Measurements from ENCODE around the gene ITGB4. TPM values are rescaled to one million over a fixed set of nuclear protein-coding genes. Genes with fewer than 3 reads are reported as not detected.

The ITGB4 gene
- total and polyA plus RNA-seq, 2 of the 13 experiments (the other 11 are each of a cell fraction or from before 2014, with no cell fraction given): 6.9 to 14.5 TPM

DNA sequence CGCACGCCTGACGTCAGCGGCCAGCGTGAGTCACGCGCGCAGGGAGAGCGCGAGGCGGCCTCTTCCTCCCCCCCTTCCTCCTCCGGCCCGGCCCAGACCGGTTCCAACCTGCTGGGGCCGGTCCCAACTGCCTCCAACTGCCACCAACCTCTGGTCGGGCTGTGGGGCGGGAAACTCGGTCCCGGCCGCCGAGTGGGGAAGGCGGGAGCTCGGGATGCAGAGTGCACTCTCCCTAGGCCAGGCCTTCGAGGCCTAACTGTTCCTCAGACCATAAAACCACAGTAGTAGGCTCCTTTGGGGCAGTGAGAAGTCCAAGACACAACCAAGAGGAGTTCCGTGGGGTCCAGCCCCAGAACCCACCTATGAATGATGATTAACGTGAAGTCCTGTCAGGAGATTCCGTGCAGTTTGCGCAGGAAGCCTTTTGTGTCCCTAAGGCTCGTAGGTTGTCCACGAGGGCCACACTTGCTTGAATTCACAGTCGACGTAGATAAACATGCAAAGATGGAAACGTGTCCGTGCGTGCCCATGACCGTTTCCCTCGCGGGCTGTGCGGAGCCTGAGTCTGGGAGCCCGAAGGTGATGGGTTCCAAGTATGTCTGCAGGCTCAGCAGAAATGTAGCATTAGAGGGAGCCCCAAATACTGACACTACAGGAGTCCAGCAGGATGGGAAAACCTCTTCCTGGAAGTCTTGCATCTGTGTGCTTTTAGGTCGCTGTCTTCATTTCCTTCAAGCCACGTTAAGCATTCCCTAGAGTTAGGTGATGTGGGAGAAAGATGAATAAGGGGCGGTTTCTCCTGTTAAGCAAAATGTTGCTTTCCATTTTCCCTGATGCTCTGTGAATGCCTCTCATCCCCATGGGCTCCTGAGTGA is 64.0 kb downstream of the ITGB4 start (continued):
- TF ChIP-seq DNMT3B (CRISPR knock-in tag; conservative IDR thresholded peaks at IDR 0.05) (no peak), TEAD3 (CRISPR knock-in tag; optimal IDR thresholded peaks at IDR 0.05; ENCODE audit: borderline replicate concordance) (no peak), SNAPC5 (CRISPR knock-in tag; IDR thresholded peaks at IDR 0.05; ENCODE audit: borderline replicate concordance) (0 out of 2 replicates have a peak, but pooled peaks have one; percentile 49), ZNF496 (CRISPR knock-in tag; IDR thresholded peaks at IDR 0.05; ENCODE audit: insufficient replicate concordance) (no peak), ZNF850 (CRISPR knock-in tag; conservative IDR thresholded peaks at IDR 0.05) (no peak), MIER3 (CRISPR knock-in tag; IDR thresholded peaks at IDR 0.05; ENCODE audit: borderline replicate concordance) (peak; percentile 24; the same call in 1 of the 2 replicates), PRPF4 (IDR thresholded peaks at IDR 0.05; ENCODE audit: low read depth, low read length, poor library complexity, severe bottlenecking) (no peak), KAT8 (CRISPR knock-in tag; IDR thresholded peaks at IDR 0.05) (peak; percentile 87), NR2F2 (IDR thresholded peaks at IDR 0.05; ENCODE audit: borderline replicate concordance, low read depth) (no peak), NKX3-1 (CRISPR knock-in tag; IDR thresholded peaks at IDR 0.05) (peak; percentile 69; the same call in 1 of the 2 replicates), MLX (CRISPR knock-in tag; IDR thresholded peaks at IDR 0.05) (peak; percentile 57; the same call in 1 of the 2 replicates), ASH2L (IDR thresholded peaks at IDR 0.05; ENCODE audit: insufficient read length, low read depth, low read length) (peak; percentile 85)
- TF ChIP-seq, protein P1, sequence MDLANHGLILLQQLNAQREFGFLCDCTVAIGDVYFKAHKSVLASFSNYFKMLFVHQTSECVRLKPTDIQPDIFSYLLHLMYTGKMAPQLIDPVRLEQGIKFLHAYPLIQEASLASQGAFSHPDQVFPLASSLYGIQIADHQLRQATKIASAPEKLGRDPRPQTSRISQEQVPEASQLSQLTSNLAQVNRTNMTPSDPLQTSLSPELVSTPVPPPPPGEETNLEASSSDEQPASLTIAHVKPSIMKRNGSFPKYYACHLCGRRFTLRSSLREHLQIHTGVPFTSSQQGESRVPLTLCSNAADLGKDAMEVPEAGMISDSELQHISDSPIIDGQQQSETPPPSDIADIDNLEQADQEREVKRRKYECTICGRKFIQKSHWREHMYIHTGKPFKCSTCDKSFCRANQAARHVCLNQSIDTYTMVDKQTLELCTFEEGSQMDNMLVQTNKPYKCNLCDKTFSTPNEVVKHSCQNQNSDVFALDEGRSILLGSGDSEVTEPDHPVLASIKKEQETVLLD (CRISPR knock-in tag; IDR thresholded peaks at IDR 0.05; ENCODE audit: low read depth): peak; percentile 24; the same call in 1 of the 2 replicates
- TF ChIP-seq, protein P2, sequence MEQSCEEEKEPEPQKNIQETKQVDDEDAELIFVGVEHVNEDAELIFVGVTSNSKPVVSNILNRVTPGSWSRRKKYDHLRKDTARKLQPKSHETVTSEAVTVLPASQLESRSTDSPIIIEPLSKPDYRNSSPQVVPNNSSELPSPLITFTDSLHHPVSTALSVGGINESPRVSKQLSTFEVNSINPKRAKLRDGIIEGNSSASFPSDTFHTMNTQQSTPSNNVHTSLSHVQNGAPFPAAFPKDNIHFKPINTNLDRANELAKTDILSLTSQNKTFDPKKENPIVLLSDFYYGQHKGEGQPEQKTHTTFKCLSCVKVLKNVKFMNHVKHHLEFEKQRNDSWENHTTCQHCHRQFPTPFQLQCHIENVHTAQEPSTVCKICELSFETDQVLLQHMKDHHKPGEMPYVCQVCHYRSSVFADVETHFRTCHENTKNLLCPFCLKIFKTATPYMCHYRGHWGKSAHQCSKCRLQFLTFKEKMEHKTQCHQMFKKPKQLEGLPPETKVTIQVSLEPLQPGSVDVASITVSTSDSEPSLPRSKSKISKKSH (CRISPR knock-in tag; IDR thresholded peaks at IDR 0.05; ENCODE audit: borderline replicate concordance): peak; percentile 86; the same call in 1 of the 2 replicates
- TF ChIP-seq, protein P3, sequence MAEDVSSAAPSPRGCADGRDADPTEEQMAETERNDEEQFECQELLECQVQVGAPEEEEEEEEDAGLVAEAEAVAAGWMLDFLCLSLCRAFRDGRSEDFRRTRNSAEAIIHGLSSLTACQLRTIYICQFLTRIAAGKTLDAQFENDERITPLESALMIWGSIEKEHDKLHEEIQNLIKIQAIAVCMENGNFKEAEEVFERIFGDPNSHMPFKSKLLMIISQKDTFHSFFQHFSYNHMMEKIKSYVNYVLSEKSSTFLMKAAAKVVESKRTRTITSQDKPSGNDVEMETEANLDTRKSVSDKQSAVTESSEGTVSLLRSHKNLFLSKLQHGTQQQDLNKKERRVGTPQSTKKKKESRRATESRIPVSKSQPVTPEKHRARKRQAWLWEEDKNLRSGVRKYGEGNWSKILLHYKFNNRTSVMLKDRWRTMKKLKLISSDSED (CRISPR knock-in tag; IDR thresholded peaks at IDR 0.05): no peak
- TF ChIP-seq, protein P4, sequence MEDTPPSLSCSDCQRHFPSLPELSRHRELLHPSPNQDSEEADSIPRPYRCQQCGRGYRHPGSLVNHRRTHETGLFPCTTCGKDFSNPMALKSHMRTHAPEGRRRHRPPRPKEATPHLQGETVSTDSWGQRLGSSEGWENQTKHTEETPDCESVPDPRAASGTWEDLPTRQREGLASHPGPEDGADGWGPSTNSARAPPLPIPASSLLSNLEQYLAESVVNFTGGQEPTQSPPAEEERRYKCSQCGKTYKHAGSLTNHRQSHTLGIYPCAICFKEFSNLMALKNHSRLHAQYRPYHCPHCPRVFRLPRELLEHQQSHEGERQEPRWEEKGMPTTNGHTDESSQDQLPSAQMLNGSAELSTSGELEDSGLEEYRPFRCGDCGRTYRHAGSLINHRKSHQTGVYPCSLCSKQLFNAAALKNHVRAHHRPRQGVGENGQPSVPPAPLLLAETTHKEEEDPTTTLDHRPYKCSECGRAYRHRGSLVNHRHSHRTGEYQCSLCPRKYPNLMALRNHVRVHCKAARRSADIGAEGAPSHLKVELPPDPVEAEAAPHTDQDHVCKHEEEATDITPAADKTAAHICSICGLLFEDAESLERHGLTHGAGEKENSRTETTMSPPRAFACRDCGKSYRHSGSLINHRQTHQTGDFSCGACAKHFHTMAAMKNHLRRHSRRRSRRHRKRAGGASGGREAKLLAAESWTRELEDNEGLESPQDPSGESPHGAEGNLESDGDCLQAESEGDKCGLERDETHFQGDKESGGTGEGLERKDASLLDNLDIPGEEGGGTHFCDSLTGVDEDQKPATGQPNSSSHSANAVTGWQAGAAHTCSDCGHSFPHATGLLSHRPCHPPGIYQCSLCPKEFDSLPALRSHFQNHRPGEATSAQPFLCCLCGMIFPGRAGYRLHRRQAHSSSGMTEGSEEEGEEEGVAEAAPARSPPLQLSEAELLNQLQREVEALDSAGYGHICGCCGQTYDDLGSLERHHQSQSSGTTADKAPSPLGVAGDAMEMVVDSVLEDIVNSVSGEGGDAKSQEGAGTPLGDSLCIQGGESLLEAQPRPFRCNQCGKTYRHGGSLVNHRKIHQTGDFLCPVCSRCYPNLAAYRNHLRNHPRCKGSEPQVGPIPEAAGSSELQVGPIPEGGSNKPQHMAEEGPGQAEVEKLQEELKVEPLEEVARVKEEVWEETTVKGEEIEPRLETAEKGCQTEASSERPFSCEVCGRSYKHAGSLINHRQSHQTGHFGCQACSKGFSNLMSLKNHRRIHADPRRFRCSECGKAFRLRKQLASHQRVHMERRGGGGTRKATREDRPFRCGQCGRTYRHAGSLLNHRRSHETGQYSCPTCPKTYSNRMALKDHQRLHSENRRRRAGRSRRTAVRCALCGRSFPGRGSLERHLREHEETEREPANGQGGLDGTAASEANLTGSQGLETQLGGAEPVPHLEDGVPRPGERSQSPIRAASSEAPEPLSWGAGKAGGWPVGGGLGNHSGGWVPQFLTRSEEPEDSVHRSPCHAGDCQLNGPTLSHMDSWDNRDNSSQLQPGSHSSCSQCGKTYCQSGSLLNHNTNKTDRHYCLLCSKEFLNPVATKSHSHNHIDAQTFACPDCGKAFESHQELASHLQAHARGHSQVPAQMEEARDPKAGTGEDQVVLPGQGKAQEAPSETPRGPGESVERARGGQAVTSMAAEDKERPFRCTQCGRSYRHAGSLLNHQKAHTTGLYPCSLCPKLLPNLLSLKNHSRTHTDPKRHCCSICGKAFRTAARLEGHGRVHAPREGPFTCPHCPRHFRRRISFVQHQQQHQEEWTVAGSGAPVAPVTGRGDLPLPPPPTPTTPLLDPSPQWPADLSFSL (CRISPR knock-in tag; IDR thresholded peaks at IDR 0.05): no peak
